Activated T-cell treated with anti-CD3 and anti-CD28 coated beads for 1 hour (primary cell): ENCODE measurements around the gene NRP1.

Experiments used
- DNase-seq: peaks from one replicate; pipeline ENCODE4 v3.0.0-alpha.2; 2020; ENCODE audit warnings: low read depth

NRP1 gene

GRCh38 chr10:33183655-33184054 lies 150.8 kb downstream of the NRP1 start:
- DNase-seq, result no peak

DNA sequence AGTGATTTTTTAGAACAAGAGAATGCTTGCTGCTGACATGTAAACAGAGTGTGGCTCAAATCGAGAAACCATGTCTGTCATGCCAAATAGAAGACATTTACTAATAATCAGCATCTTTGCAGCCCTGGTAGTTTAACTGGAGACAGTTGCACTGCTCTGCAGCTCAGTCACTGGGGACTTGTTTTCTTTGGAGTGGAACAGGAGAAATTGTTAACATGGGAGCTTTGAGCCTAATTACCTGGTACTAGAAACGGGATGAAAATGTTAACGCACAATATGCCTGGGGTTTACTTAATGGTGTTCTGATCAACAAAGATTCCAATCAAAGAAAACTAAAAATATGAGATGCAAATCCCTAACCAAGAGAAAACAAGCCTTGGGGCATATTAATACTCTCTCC lies 153.5 kb downstream of the NRP1 start:
- DNase-seq, result no peak

- DNase-seq, result no peak
Observed at GRCh38 chr10:33180390-33180789, 154.1 kb downstream of the NRP1 start.

- DNase-seq, result no peak
Observed at GRCh38 chr10:33179067-33179466, 155.4 kb downstream of the NRP1 start.

DNA sequence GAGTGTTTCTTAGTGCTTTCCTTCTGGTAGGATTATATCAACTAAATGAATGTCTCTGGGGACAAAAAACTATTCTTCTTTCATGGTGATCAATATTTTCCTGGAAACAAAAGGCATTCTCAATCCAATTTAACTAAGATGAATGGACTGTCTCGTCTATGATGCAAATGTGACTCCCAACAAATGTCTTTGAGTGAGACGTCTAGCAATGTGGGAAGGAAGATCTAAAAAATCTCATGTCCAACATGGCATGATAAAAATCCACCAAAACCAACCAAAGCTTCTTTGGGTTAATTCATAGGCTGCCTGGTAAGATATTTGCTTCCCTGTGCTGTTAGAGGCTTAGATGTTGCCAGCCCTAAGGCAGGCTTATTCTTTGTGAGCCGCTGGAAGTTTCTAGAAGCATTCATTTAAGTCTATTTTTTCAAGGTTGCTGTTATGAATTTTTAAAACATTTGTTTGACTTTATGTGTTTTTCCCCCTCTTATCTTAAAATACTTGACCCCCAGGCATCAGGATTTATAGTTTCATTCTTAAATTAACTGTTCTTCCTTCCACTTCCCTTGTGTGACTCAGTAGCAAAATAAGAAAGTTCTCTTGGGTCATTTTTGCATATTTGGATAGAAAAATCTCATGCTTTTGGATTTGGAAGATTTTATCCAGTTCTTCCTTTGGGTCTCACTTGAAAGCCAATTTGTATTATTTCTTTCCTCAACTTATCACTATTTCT lies 156.3 kb downstream of the NRP1 start:
- DNase-seq, result no peak

- no peak for DNase-seq
Observed at GRCh38 chr10:33176688-33177087, 157.8 kb downstream of the NRP1 start.

- no peak for DNase-seq
Observed at GRCh38 chr10:33174674-33175434, 159.6 kb downstream of the NRP1 start.

DNA sequence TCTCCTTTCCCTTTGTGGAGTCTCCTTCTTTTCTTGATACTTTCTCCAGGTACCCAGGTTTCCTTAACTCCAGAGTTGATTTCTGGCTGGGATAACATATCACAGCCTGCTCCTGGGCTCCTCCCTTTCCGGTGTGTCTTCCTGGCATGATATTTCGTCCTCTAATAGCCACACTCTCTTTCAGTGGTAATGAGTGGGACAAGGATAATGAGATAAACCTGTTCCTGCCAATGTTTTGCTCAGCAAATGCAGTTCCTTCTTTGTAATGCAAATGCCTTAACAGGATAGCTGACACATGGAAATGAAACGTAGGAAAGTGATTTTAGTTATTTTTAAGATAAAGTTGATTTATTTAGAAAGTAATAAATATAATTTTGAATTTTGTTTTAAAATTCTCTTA lies 168.6 kb downstream of the NRP1 start:
- DNase-seq, result no peak

GRCh38 chr10:33164060-33164709 lies 170.3 kb downstream of the NRP1 start:
- DNase-seq, result no peak

DNA sequence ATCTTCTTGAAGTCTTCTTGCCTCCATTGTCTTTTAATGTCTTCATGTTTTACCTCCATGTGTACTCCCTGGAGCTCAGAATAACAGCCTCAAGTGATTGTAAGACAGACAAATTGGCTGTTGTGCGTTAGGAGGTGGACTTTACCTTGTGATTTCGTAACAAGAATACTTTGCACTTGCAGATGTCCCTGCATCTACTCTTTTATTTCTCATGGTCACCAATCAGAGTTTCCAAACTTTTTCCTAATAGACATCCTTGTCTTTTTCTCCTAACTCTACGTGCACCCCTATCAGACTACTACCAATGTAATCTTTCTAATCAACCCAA lies 172.3 kb downstream of the NRP1 start:
- DNase-seq, result no peak

DNA sequence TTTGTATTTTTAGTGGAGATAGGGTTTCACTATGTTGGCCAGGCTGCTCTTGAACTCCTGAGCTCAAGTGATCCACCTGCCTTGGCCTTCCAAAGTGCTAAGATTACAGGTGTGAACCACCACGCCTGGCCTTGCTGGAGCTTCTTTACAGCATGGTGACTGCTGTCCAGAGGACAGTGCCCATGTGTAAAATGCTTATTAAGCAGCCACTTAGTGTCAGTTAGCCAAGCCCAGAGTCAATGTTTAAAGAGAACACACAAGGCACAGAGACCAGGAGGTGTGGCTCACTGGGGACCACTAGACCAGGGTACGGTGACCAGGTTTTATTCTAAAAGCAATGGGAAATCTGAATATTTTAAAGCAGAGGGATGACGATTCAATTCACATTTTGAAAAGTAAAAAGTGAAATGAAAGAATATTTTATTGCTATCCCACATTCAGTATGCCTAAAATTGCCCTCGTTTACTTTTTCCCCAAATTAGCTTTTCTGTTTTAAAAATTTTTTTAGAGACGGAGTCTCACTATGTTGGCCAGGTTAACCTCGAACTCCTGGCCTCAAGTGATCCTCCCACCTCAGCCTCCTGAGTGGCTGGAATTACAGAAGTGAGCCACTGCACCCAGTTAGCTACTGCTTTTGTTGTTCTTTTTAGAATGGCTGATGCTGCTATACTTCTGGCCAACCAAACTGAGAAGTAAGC lies 172.8 kb downstream of the NRP1 start:
- DNase-seq, result no peak

DNA sequence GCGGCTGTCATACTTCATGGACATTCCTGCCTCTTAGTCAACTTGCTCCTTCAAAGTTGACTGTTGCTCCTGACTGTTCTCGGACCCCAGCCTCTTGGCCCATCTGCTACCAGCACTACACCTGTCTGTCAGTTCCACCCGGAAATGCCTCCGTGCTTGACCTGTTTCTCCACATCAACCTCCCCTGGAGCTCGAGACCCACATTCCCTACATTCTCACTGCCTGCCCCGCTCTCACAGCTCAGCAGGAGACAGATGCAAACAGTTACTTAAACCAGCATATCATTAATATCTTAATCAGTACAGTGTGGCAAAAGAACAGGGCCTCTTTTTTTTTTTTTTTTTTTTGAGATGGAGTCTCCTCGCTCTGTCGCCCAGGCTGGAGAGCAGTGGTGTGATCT lies 174.3 kb downstream of the NRP1 start:
- DNase-seq, result no peak

DNA sequence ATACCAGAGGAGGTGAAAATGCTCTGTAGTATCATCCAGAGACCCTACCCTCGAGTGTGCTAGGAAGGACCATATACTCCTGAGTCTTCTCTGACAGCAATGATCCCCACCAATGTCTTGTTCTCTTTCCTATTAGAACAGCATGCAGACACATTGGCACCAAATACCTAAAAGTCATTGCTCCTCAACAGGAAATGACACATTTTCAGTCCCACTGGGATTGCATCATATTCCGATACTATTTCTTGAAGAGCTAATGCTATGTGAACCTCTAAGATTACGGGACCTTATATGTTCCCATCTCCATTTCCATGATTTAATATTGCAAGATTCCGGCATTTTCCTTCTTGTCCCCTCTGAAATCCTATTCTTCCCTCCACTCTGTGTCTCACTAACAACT lies 177.4 kb downstream of the NRP1 start:
- no peak for DNase-seq

GRCh38 chr10:33155720-33156638 lies 178.5 kb downstream of the NRP1 start:
- DNase-seq, result no peak

DNA sequence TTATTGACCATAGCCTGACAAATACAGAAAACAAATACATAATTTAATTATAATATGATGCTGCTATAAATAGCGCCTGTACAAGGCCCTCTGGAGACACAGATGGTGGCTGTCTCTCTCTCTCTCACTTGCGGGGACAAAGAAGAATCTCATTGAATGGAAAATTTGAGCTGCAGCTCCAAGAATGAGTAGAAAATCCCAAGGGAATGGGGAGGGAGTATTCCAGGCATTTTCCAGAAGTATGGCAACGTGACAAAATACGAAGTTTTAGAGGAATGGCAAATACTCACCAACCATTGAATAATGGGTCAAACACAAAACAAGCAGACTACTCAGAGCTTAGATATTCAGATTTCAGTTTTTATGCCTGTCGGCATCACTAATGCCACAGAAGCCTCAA lies 179.9 kb downstream of the NRP1 start:
- no peak for DNase-seq

- no peak for DNase-seq
Observed at GRCh38 chr10:33153968-33154327, 180.5 kb downstream of the NRP1 start.

DNA sequence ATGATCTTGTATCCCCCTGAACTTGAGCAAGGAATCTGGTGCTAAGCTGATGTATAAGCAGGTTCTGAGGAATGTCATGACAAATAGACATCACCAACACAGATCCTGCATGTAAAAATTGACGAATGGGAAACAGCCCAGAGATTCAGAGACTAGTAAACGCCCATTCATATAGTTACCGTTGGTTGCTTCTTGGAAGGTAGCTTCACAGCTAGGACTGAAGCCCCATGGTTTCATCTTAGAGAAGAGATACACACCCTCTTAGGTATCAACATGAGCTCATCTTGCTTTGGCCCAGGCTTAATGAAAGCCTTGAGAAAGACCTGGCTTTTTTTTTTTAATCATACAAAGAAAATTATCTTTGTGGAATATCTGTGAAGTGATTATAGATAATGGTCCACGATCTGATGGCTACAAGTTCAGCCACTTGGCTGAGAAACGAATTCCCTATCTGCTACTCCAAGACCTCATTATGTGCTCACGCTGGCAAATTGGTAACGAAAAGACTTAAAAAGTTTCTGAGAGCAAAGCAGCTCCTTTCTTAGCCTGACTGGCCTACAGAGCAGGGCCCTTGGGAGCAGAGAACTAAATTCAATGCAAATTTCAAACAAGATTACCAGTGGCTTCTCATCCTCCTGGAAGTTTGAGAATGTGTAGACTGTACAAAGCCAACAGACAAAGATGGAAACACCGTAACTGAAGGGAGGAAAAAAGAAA lies 181.1 kb downstream of the NRP1 start:
- no peak for DNase-seq

- no peak for DNase-seq
Observed at GRCh38 chr10:33152750-33153149, 181.7 kb downstream of the NRP1 start.

DNA sequence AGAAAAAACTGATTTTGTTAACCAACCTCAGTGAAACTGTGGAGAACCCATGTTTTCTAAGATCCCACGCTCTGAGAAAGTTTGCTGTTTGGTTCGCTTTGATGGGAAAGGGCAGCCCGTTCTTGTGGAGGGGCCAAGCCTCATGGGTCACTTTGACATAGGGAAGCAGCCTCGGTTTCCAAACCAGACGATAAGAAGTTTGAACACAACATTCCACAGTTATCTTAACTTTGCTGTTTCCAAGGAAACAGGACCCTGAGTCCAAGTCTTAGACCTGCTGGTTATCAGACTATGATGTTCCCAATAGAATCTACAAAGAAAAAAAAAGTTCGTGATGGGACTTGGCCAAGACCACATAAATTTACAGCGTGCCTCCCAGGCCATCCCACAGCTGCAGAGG lies 182.3 kb downstream of the NRP1 start:
- no peak for DNase-seq

- no peak for DNase-seq
Observed at GRCh38 chr10:33151344-33151864, 183.1 kb downstream of the NRP1 start.

DNA sequence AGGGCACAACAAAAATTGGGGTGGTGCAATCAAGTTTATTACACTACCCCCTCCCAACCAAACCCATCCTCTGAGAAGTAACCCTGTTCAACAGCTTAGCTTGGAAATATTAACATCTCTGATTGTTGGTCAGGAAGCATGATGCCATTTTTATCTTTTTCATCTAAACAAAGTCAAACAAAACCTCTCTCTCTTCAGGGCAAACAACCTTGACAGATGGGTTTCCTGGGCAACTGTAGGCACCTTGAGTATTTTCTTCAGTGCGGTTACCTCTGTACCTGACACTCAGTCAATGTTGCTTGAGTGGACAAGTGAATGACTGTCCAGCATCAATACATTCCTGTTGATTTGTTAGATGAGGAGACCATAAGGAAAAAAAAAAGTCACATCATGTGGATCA lies 183.6 kb downstream of the NRP1 start:
- DNase-seq, result no peak
